Activated CD4-positive, alpha-beta T cell treated with anti-CD3 and anti-CD28 coated beads, Interleukin-2, amount 50 U/mL, for 1 hour (primary cell): ENCODE results near the gene HAP1.

Source experiments
- DNase-seq: peaks from one replicate; pipeline ENCODE4 v3.0.0-alpha.2; 2020

The HAP1 gene

DNA sequence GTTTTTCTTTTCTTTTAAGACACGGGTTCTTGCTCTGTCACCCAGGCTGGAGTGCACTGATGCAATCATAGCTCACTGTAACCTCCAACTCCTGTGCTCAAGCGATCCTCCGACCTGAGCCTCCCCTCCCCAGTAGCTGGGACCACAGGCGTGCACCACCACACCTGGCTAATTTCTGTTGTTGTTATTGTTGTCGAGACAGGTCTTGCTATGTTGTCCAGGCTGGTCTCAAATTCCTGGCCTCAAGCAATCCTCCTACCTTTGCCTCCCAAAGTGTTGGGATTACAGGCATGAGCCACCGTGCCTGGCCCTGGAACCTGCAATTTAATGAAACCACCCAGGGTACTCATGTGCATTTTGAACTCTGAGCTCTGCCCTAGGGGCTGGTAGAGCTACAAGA is 27.9 kb upstream of the HAP1 start:
- no peak for DNase-seq

DNA sequence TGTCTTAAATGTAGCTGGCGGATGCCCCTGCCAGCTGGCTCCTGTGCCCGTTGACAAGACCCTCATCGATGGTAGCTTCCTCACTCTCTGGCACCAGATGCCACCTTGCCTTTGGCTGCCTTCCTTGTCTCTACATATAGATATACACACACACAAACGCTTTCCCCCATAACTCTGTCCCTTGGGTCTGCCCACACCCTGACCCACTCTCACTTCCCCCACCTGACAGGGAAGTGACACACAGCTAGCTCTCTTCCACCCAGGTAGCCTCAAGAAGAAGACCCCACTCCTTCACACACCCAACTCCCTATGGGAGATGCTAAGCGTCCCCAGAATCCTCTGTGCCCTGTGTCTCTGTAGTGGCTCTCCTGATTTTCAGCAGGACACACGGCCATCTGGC is 26.4 kb upstream of the HAP1 start:
- DNase-seq, result no peak

DNA sequence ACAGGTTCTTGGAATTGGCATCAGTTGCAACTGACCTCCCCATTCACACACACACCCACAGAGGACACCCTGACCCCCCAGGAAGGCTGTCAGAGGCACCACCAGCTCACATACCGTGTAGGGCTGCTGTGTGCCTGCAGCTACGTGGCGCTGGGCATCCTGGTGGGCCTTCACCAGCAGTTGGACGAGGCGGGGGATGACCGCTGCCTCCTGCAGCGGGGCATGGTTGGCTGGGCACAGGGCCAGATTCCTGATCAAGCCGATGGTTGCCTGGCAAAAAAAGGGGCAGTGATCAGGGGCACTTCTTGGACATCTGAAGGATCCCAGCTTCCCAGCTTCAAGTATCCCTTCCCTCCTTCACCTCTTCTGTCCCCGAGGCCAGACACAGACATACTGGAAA is 24.2 kb upstream of the HAP1 start:
- DNase-seq, result no peak

DNA sequence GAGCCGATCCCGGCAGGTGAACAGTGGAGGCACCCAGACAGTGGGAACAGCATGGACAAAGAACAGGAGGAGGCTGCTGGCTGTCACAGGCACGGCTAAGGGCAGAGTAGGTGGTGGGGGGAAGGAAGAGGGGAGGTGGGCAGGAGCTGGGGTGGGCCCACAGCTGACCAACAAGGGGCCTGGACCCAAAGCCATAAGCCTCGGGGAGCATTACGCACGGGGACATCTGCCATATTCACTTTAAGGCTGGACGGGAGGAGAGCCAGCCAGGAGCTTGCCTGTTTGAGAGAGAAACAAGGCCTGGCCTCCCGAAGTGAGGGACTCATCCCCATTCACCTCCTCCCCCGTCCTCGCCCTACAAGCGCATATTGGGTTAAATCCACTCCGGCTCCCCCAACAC is 19.6 kb upstream of the HAP1 start:
- no peak for DNase-seq

DNA sequence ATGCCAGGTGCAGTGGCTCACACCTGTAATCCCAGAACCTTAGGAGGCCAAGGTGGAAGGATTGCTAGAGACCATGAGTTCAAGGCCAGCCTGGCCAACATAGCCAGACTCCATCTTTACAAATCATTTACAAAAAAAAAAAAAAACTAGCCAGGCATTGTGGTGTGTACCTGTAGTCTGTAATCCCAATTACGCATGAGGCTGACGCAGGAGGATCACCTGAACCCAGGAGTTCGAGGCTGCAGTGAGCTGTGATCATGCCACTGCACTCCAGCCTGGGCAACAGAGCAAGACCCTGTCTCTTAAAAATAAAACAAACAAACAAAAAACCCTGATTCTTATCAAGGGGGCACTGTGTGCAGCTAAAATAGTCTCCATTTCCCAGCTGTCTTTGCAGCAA is 16.8 kb upstream of the HAP1 start:
- no peak for DNase-seq

DNA sequence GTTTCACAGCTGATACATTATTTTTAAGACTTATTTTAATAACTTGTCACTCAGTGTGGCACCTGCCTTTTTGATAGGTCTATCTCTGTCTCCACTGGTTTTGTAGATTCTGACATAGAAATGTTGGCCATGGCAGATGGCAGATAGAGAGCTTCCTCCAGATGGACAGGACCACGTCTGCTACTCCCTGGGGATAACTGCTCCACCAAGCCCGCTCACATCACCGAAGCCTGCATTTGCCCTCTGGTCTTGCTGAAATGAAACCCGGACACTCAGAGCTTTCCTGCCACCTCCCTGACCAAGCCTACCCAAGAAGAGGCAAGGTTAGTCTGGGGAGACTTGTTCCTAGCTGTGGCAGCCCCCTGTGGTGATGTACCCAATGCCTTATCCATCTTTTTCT is 16.4 kb upstream of the HAP1 start:
- no peak for DNase-seq

DNA sequence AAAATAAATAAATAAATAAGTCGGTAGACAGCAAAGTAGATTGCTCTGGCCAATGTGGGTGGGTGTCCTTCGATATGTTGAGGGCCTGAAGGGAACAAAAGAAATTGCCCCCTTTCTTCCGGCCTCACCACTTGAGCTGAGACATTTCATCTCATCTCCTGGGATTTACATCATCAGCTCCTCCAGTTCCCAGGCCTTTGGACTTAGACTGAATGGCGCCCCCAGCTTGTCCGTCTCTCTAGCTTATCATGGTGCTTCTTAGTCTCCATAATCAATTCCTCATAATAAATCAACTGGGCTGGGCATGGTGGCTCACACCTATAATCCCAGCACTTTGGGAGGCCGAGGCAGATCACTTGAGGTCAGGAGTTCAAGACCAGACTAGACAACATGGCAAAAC is 13.8 kb upstream of the HAP1 start:
- DNase-seq, result no peak

DNA sequence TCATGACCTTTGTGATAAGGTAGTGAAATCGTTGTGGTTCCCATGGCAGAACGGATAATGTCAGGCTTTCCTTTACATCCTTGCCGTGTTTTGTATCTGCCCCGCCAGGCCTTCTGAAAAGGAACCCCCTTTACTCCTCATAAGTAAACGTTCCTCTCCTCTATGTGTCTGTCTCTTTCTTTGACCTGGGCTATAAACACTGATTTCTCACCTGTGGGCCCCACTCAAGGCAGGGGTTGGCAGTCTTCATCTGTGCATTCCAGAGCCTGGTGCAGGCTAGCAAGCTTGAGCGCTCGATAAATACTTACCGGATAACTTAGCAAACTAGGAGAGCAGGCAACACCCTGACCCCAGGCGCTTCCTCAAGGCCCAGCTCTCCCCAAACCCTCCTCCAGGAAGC is 7.3 kb upstream of the HAP1 start:
- DNase-seq, result no peak

DNA sequence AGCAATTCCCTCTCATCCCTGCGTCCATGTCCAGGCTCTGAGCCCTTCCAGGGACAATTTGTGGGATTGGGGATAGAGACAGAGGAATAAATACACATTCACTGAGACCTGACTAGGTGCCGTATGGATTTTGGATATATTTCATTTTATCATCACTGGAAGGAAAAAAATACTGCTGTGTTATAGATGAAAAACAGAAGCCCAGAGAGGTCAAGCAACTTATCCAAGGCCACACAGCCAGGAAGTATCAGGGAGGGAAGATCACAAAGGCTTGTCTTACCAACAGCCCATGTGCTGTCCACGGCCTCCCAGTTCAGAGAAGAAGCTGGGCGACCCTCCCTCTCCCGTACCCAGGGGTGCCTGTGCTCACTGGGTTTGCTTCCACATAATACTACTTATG is 6.1 kb upstream of the HAP1 start:
- DNase-seq, result no peak

DNA sequence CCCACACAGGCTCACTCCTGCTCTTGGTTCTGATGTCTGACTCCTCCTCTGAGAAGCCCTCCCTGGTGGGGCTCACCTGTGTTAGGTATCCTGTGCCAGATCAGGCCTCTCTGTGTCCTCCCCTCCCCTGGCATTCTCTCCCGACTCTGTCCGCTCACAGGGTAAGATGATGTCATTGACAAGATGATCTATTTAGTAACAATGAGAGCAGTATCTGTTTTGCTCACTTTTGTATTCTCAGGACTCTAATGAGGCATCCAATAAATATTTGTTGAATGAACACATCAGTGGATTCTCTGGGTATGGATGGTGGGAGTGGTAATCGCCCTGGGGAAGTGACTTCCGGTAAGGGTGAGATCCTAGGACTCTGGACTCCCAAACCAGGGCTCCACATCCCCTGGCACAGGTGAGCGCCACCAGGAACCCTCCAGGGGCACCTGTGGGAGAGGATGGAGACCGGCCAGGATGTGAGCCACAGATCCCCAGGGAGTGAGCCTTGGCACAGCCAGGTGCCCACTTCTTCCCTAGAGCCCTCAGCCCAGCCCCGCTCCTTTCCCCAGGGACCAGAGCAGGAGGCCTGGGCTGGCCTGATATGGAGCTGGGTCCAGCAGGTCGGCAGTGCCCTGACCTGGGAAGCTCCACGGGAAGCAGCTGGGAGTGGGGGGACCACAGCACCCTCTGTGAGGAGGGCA is 5.4 kb upstream of the HAP1 start:
- DNase-seq, result no peak

DNA sequence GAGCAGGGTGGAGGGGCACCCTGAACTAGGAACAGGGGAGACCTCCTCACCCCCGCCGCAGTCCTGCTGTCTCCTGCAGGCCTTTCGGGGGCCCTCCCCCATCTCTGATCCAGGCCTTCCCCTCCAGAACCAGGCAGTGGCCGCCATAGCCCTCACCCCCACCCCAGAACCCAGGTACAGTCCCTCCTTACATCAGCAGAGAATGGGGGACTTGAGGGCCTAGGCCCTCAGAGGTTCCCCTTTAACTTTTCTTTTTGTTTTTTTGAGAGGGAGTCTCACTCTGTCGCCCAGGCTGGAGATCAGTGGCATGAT is 4.3 kb upstream of the HAP1 start:
- DNase-seq, result no peak

DNA sequence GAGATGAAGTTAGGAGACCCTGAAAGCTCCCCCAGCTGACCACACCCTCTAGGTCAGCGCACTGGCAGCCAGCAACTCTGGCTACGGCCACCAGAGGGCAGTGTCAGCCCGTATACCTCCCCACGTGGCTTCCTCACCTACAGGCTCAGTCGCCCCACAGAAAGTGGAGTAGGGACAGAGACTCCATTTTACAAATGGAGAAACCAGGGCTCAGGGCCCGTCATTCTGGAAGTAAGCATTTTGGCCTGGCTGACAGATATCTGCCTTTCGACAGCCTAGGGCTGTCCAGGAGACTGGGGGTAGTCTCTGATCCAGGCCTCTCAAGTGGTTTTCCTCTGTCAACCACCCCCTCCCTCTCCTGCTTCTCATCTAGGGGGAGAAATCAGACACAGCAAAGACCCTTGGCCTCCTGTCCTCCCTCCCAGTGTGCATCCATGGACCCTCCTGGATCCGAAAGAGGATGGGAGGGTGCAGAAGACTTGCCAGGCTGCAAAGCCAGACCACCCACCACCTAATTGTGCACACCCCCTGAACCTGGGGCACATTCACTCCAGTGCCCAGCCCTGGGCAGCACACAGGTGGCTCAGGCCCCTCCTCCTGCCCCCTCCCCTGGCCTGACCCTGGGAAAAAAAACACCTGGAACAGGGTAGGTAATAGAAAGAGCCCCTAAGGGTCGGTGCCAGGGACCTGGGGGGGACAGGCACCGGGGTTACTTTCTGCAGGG is 3.8 kb upstream of the HAP1 start:
- peak; percentile 76 for DNase-seq

DNA sequence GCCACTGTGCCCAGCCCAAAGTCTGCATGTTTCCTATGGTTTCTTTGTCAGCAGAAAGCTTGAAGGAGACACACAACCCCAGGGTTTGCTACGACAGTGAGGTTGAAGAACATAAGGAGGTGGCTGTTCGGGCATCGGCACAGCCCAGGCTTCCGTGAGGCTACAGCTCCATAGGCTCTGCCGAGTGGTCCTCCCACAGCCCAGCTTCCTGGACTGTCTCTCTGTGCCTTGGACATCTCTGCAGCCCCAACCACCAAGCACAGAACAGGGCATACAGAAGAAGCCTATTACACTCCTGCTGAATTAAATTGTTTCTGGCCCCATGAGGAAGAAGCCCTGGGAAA is 3.2 kb upstream of the HAP1 start:
- DNase-seq, result no peak

DNA sequence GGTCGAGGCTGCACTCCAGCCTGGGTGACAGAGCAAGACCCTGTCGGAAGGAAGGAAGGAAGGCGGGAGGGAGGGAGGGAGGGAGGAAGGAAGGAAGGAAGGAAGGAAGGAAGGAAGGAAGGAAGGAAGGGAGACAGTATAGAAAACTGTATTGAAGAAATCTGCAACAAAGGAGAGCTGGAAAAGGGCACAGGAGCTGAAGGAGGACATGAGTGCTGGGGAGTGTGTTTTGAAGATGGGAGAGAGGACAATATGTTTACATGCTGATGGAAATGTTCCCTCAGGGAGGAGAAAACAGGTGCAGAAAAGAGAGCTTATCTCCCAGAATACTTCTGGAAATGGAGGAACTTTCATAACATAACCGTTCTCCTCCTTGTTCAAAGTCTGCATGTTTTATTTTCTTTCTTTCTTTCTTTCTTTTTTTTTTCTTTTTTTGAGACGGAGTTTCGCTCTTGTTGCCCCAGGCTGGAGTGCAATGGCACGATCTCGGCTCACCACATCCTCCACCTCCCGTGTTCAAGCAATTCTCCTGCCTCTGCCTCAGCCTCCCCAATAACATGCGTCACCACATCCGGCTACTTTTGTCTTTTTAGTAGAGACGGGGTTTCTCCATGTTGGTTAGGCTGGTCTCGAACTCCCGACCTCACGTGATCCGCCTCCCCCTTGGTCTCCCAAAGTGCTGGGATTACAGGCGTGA is 2.7 kb upstream of the HAP1 start:
- no peak for DNase-seq

DNA sequence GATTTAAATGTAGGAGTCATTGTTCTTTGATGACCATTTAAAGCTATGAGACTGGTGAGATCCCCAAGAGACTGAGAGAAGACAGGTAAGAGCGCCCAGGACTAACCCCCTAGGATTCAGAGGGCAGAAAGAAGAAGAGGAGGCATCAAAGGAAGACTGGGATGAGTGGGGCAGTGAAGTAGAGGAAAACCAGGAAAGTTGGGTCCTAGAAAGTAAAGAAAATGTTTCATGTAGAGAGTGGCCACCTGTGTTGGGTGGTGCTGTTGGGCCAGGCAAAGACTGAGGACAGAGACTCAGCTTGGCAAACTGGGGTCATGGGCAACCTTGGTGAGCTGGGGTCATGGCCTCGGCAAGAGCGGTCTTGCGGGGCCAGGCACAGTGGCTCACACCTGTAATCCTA is 1.3 kb upstream of the HAP1 start:
- no peak for DNase-seq

DNA sequence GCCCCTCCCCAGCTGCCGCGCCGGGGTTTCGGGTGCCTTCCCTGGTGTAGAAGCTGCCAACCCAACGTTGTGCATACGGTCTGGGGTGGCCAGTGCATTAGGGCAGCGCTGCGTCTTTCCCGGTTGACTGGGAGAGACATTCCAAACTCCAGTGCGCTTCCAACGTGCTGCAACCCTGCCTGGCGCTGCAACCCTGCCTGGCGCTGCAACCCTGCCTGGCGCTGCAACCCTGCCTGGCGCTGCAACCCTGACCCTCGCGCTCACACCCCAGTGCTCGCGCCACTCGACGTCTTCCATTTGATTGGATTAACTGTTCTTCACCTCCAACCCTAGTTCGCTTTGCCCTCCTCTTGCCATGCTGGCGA is 488 bp upstream of the HAP1 start:
- DNase-seq, result no peak

DNA sequence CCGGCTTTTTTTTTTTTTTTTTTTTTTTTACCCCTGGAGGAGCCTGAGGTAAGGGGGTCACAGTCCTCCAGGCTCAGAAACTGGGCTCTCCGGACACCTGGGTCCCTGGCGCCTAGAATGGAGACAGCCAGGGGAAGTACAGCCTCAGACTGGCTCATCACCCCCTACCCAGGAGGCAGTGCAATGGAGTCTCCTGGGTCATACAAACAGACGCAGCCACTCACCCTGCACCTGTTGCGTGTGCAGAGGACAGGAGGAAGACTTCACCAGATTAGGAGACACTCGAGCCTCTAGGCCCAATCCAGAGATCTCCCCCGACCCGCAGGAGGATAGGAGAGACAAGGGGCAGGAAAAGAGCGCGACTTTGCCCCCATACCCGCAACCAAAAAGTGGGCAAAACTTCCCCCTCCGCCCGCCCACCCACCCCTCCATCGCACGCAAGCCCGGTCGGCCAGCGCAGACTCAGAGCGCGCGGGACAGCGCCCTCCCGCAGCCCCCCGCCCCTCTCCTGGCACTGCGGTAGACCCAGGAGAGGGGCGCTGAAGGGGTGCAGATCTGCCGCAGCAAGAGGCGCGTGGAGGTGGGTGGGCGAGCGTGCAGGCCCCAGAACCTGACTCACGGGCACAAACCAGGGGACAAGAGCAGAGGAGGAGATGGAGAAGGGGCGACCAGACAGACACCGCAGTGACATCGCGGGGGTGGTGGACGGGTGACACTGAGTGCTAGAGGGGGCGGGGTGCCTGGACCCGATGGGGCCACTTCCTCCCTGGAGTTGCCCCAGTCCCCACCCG is 900 bp downstream of the HAP1 start:
- no peak for DNase-seq

DNA sequence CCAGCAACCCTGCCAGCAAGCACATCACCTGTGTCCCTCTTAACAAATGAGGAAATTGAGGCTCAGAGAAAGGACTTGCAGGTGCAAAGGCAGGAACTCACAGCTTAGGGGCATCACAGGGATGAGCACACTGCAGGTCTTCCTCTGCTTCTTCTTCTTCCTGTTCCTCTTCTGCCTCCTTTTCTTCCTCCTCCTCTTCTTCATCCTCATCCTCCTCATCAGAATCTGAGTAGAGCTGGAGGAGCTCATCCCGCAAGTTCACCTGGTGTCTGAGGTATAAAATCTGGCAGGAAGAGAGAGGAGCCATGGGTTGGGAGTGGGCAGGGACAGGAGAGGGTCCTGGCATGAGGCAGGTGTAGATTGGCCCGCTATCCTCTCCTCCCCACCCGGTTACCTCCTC is 2.6 kb downstream of the HAP1 start:
- DNase-seq, result no peak

DNA sequence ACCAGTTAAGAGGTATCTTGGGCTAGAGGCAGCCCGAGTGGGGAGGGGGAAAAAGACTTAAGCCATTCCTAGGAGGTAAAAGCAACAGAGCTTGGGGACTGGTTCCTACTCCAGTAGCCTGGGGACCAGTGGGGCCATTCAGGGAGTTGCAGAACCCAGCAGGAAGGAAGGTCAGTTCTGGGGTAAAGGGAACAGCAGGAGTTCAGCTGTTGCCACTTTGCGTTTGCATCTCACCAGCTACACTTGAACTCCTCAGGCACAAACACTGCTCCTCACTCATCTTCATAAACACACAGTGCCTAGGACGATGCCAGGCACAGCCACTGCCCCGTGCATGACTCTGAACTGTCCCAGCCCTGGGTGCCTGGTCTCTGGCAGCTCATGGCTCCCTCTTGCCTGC is 4.0 kb downstream of the HAP1 start:
- no peak for DNase-seq

DNA sequence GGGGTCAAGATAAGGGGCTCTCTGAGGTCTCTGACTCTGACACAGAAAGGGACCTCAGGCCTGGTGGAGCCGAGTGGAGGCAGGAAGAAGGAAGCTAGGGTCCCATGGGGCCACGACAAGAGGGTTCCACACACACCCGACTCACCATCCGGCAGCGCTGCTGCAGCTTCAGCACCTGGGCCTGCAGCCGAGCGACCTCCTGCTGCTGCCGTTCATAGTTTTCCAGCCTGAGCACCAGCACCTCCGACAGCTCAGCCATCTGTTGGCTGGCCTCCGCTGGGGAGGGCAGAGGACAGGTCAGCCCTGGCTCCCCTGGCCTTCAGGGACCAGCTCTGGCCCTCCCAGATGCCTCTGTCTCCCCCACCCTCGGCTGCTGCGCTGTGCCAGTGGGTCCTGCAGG is 6.4 kb downstream of the HAP1 start:
- no peak for DNase-seq

DNA sequence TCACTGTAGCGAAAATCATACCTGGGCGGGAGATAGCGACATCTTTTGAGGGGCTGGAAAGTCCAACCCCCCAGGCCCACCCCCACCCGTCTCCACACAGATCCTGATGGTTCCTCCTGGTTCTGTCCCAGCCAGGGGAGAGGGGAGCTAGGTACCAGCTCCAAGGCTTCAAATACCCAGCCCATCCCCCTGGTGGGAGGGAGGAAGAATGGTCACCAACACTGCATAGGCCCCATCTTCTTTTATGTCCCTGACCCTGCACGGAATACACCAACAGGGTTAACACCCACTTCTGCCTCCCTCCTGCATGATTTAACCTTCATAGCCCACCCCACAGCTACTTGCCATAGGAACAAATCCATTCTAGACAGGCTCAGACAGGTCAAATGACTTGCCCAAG is 9.3 kb downstream of the HAP1 start:
- DNase-seq, result no peak

DNA sequence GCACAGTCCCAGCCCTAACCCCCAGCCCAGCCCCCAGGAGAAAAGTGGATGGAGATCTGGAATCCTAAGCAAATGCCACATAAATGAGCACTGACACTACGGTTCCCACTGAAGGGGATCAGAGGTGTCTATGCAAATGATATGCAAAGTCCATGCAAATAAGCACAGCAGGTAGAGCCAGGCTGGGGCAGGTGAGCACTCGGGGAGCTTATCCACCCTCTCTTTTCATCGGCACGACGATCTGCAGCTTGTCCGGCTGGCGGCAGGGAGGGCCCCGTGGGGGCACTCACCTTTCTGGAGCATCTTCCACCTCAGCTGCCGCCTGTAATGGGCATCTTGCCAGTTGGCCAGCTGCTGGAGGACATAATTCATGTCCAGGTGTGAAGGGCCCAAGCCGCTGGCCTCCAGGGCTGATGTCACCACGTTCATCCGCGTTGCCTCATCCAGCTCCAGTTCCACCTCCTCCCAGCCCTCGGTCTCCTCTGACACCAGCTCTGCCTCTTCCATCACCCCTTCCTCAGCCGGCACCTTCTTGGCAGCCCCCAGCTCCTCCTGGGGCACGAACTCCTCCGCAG is 9.9 kb downstream of the HAP1 start:
- DNase-seq, result no peak

DNA sequence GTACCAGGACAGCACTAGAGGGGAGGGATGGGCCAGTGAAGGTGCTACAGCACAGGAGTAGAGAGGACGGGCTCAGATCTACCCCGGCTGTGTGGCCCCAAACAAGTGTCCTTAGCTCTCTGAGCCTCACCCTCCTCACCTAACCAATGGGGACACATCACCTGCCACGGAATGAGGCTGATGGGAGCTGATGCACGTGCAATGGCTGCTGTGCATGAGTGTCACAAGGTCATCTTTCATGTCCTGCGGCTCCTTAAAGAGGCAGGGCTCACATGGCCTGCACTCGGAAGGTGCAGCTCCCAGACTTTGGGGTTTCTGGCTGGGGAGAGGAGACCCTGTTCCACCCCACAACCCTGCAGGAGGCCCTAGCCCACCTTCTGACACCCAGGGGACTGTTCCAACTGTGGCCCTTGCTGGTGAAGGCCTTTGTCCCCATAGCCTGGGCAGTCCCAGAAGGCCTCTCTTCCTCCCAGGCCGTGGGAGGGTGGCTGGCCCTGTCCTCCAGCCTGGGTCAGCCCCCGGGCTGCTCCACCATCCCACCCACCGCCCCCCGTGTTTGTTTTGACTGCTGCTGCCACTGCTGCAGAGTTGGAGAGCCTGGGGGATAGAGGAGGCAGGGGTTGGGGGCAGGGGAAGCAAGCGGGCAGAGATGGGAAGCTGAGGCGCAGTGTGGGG is 10.5 kb downstream of the HAP1 start:
- DNase-seq, result no peak
